HepG2 (cell line): Measurements from ENCODE around the gene TMEM135. TPM values are rescaled to one million over a fixed set of nuclear protein-coding genes. Genes with fewer than 3 reads are reported as not detected.

Experiments
- CSRNP2 ChIP-seq: sonication (generic); formaldehyde crosslinking; conservative IDR thresholded peaks from 2 replicates; pipeline ENCODE4 v1.8.0; 2022; ENCODE audit warnings: low read depth, missing genetic modification reagents
- KMT2A ChIP-seq: sonication (generic); formaldehyde crosslinking; IDR thresholded peaks from 2 replicates; pipeline ENCODE4 v1.4.0; 2020; ENCODE audit warnings: missing genetic modification reagents
- PAX8 ChIP-seq: sonication (generic); formaldehyde crosslinking; IDR thresholded peaks from 2 replicates; pipeline ENCODE4 v1.8.0; 2022; ENCODE audit warnings: mild to moderate bottlenecking, missing genetic modification reagents, borderline replicate concordance
- PAXIP1 ChIP-seq: sonication (generic); formaldehyde crosslinking; conservative IDR thresholded peaks from 2 replicates; pipeline ENCODE4 v1.4.0; 2020; ENCODE audit warnings: mild to moderate bottlenecking, missing genetic modification reagents, moderate library complexity
- PHF21A ChIP-seq: sonication (generic); formaldehyde crosslinking; IDR thresholded peaks from 2 replicates; pipeline ENCODE4 v1.5.0; 2020; ENCODE audit warnings: mild to moderate bottlenecking, missing genetic modification reagents
- SALL2 ChIP-seq: sonication (generic); formaldehyde crosslinking; IDR thresholded peaks from 2 replicates; pipeline ENCODE4 v1.8.1; 2023; ENCODE audit warnings: mild to moderate bottlenecking, missing genetic modification reagents, inconsistent platforms
- TSC22D2 ChIP-seq: sonication (generic); formaldehyde crosslinking; IDR thresholded peaks from 2 replicates; pipeline ENCODE4 v1.5.1; 2020; ENCODE audit warnings: missing genetic modification reagents, mild to moderate bottlenecking, borderline replicate concordance
- ZBTB37 ChIP-seq: sonication (generic); formaldehyde crosslinking; IDR thresholded peaks from 2 replicates; pipeline ENCODE4 v1.4.0; 2020; ENCODE audit warnings: mild to moderate bottlenecking, missing genetic modification reagents
- ZKSCAN8 ChIP-seq: IDR thresholded peaks from 2 replicates; pipeline ENCODE4 v1.6.1; 2016; ENCODE audit warnings: borderline replicate concordance, missing genetic modification reagents, missing compliant biosample characterization
- ZNF318 ChIP-seq: sonication (generic); formaldehyde crosslinking; IDR thresholded peaks from 2 replicates; pipeline ENCODE4 v1.4.0; 2020; ENCODE audit warnings: mild to moderate bottlenecking, missing genetic modification reagents
- ZNF546 ChIP-seq: sonication (generic); formaldehyde crosslinking; conservative IDR thresholded peaks from 2 replicates; pipeline ENCODE4 v1.8.1; 2023; ENCODE audit warnings: mild to moderate bottlenecking, missing genetic modification reagents
- ZNF562 ChIP-seq: sonication (generic); formaldehyde crosslinking; IDR thresholded peaks from 2 replicates; pipeline ENCODE4 v1.8.0; 2022; ENCODE audit warnings: missing genetic modification reagents, borderline replicate concordance
- ZNF761 ChIP-seq: sonication (generic); formaldehyde crosslinking; conservative IDR thresholded peaks from 2 replicates; pipeline ENCODE4 v1.4.0; 2020; ENCODE audit warnings: mild to moderate bottlenecking, missing genetic modification reagents
- polyA plus RNA-seq, 8 experiments: library from polyadenylated mRNA; depleted of rRNA in 3 of 8; stranded (reverse) in 7 of 8; unstranded in 1 of 8; fragments of >200 nt; fragmentation: Illumina TruSeq in 4 of 8; extraction: Trizol in 4 of 8; gene quantifications; 2 replicates each; pipeline versions ENCODE4 v1.2.1 to v1.2.3, GENCODE V29; 2011 to 2016; ENCODE audit warnings: low read depth in 4 of 8, missing spikeins in 1 of 8, mixed read lengths in 1 of 8; ENCODE audit not compliant: insufficient read depth in 1 of 8
- total RNA-seq, 5 experiments: library from RNA; depleted of rRNA; stranded (reverse); fragments of >200 nt; fragmentation: Illumina TruSeq; extraction: Trizol; gene quantifications; 2 replicates each; pipeline ENCODE4 v1.2.3, GENCODE V29; 2016; ENCODE audit warnings: low read depth in 1 of 5

TMEM135 gene
- total and polyA plus RNA-seq, 2 of the 13 experiments (the other 11 are each of a cell fraction or from before 2014, with no cell fraction given): 36.6 to 88.9 TPM

- TF ChIP-seq TSC22D2 (no peak), KMT2A (CRISPR knock-in tag) (peak; percentile 65; the same call in 1 of the 2 replicates), ZNF318 (CRISPR knock-in tag) (no peak), SALL2 (peak; percentile 50; the same call in 1 of the 2 replicates), PAXIP1 (peak; percentile 91), PHF21A (peak; percentile 93), CSRNP2 (CRISPR knock-in tag) (no peak), ZBTB37 (CRISPR knock-in tag) (no peak), PAX8 (CRISPR knock-in tag) (no peak), ZNF761 (no peak), ZNF562 (CRISPR knock-in tag) (no peak), ZKSCAN8 (peak; percentile 67; the same call in 1 of the 2 replicates), ZNF546 (CRISPR knock-in tag) (no peak)
Observed at GRCh38 chr11:86999859-87000753, 37.6 kb upstream of the TMEM135 start (continued).
